ENCODE measurements around the gene USF2.

Gene USF2

GRCh38 chr19:35303357-35303915 lies 34.7 kb downstream of the USF2 start:
- no peak for DNase-seq

GRCh38 chr19:35304036-35304435 lies 35.3 kb downstream of the USF2 start:
- no peak for DNase-seq

- no peak for DNase-seq
These were observed 36.4 kb downstream of the USF2 start for GRCh38 chr19:35305181-35305580.

- DNase-seq = no peak
These were observed 37.9 kb downstream of the USF2 start for GRCh38 chr19:35306473-35307246.

GRCh38 chr19:35307931-35308330 lies 39.2 kb downstream of the USF2 start:
- no peak for DNase-seq

- no peak for DNase-seq
These were observed 40.1 kb downstream of the USF2 start for GRCh38 chr19:35308910-35309309.

- no peak for DNase-seq
These were observed 40.9 kb downstream of the USF2 start for GRCh38 chr19:35309481-35310279.

- DNase-seq = no peak
These were observed 41.6 kb downstream of the USF2 start for GRCh38 chr19:35310331-35310730.

GRCh38 chr19:35310811-35311465 lies 42.2 kb downstream of the USF2 start:
- no peak for DNase-seq

GRCh38 chr19:35311901-35312665 lies 43.3 kb downstream of the USF2 start:
- DNase-seq = no peak

- no peak for DNase-seq
These were observed 44.8 kb downstream of the USF2 start for GRCh38 chr19:35313587-35313986.

GRCh38 chr19:35314031-35314430 lies 45.3 kb downstream of the USF2 start:
- no peak for DNase-seq

- DNase-seq = no peak
These were observed 46.2 kb downstream of the USF2 start for GRCh38 chr19:35314858-35315470.

GRCh38 chr19:35315883-35316282 lies 47.1 kb downstream of the USF2 start:
- DNase-seq = no peak

GRCh38 chr19:35316560-35316959 lies 47.8 kb downstream of the USF2 start:
- DNase-seq = no peak

- DNase-seq = no peak
These were observed 48.8 kb downstream of the USF2 start for GRCh38 chr19:35317464-35318043.

GRCh38 chr19:35318679-35319448 lies 50.1 kb downstream of the USF2 start:
- DNase-seq = peak; percentile 50

- peak; percentile 54 for DNase-seq
These were observed 51.4 kb downstream of the USF2 start for GRCh38 chr19:35320065-35320713.

GRCh38 chr19:35321291-35321690 lies 52.5 kb downstream of the USF2 start:
- DNase-seq = no peak

- DNase-seq = no peak
These were observed 53.3 kb downstream of the USF2 start for GRCh38 chr19:35322014-35322413.

All from MV-4-11 (cell line).